Measurements from ENCODE around the gene LRRN4. TPM values are rescaled to one million over a fixed set of nuclear protein-coding genes. Genes with fewer than 3 reads are reported as not detected.
A peak's percentile ranks its signal among the peaks of the same experiment; 100 is the strongest.

Gene LRRN4
- total and polyA plus RNA-seq, 9 of the 15 experiments (the other 6 are each of a cell fraction or from before 2014, with no cell fraction given): not detected

GRCh38 chr20:6017467-6017866 is 36.4 kb downstream of the LRRN4 start:
- FAIRE-seq (no peak), DNase-seq (ENCODE audit: extremely low read depth in 1 of 4, low spot score in 3 of 4) (no peak), ATAC-seq (no peak)
- CTCF ChIA-PET (ENCODE audit: low intra/inter-chr PET ratio): no interaction called here
- peaks cover 3 to 29% of the 10 kb centered on the region in 2 experiments; a peak in 4 of 5 replicates for H3K4me1 ChIP-seq (replicated peaks in 1 of 2; ENCODE audit: control insufficient read depth in 2 of 2, insufficient read depth in 2 of 2, low read length in 2 of 2)
- H3K9me1 ChIP-seq (ENCODE audit: control insufficient read depth, insufficient read depth, low read length): no peaks in the 10 kb centered on the region
- no peak overlapping the region for H3K4me3 ChIP-seq
- no peak for TF ChIP-seq IRF1 (CRISPR knock-in tag; IDR thresholded peaks at IDR 0.05; ENCODE audit: borderline replicate concordance)
- TF ChIP-seq THAP12 (CRISPR knock-in tag; IDR thresholded peaks at IDR 0.05): no peak
- no peak for TF ChIP-seq HMG20A (CRISPR knock-in tag; conservative IDR thresholded peaks at IDR 0.05)
- peak; percentile 54 for TF ChIP-seq ZNF316 (IDR thresholded peaks at IDR 0.05)
- no peak overlapping the region for H3K4me2 ChIP-seq (ENCODE audit: insufficient read depth, low read length)
- POLR2A ChIA-PET: interaction anchor here (1.2 kb wide), 1 partner anchor 10 kb away, joined by 4 read pairs; no protein-coding TSS in a partner anchor
- H2AFZ ChIP-seq (ENCODE audit: low read depth, low read length): no peak overlapping the region
- in situ Hi-C loops (cut with MboI) (no loop called here), intact Hi-C loops (cut with micrococcal nuclease) (no loop called here)
- H3K36me3 ChIP-seq (ENCODE audit: control insufficient read depth, insufficient read depth, low read length): peaks cover 68% of the 10 kb centered on the region
- no peaks in the 10 kb centered on the region for H3K27me3 ChIP-seq (ENCODE audit: control insufficient read depth in 2 of 2, insufficient read depth in 2 of 2, low read length in 2 of 2)
- peaks cover 92% of the 10 kb centered on the region for H3K79me2 ChIP-seq (ENCODE audit: control insufficient read depth, insufficient read depth, low read length)
- no peaks in the 10 kb centered on the region for H3K9me3 ChIP-seq (replicated peaks; ENCODE audit: control insufficient read depth, insufficient read depth, low read depth, low read length)
- no peak overlapping the region for H3K27ac ChIP-seq (ENCODE audit: extremely low read depth, low read depth, low read length)
- BruUV-seq (replicated peaks): no TSS peak
- no peak overlapping the region for H3K9ac ChIP-seq (ENCODE audit: insufficient read depth in 1 of 2, low read depth in 2 of 2, low read length in 2 of 2)
- no peaks in the 10 kb centered on the region for H4K20me1 ChIP-seq (replicated peaks; ENCODE audit: control insufficient read depth, insufficient read depth, low read length)
